GM19468 (cell line): Measurements from ENCODE around the gene GRK6.
A peak's percentile ranks its signal among the peaks of the same experiment; 100 is the strongest.

Source experiments
- ATAC-seq: cut with Tn5 transposase; IDR thresholded peaks from one replicate; pipeline ENCODE4 v1.9.1; 2021; ENCODE audit warnings: mild to moderate bottlenecking, moderate library complexity, moderate number of reproducible peaks; ENCODE audit not compliant: unreplicated experiment; ENCODE audit errors: extremely low read depth

Gene GRK6

GRCh38 chr5:177426566-177427210 lies at the start of gene GRK6:
Gene GRK6, plus strand, starts transcription at chr5:177426676. Its CDS starts 170 bp downstream, at chr5:177426846.
- ATAC-seq, result peak; percentile 2

- ATAC-seq, result no peak
Observed at GRCh38 chr5:177377851-177378776, 48.4 kb upstream of the GRK6 start.

- no peak for ATAC-seq
Observed at GRCh38 chr5:177378884-177379883, 47.3 kb upstream of the GRK6 start.

- ATAC-seq, result no peak
Observed at GRCh38 chr5:177380805-177381126, 45.7 kb upstream of the GRK6 start.

GRCh38 chr5:177382423-177383029 lies 44.0 kb upstream of the GRK6 start:
- ATAC-seq, result no peak

GRCh38 chr5:177383181-177383580 lies 43.3 kb upstream of the GRK6 start:
- no peak for ATAC-seq

- ATAC-seq, result no peak
Observed at GRCh38 chr5:177384134-177384533, 42.3 kb upstream of the GRK6 start, which contains the start of gene SLC34A1. Gene SLC34A1, plus strand, starts transcription at chr5:177384434. Its CDS starts 1,308 bp downstream, at chr5:177385742.

- no peak for ATAC-seq
Observed at GRCh38 chr5:177385720-177386119, 40.8 kb upstream of the GRK6 start.

GRCh38 chr5:177386542-177386941 lies 39.9 kb upstream of the GRK6 start:
- no peak for ATAC-seq

- no peak for ATAC-seq
Observed at GRCh38 chr5:177387405-177387804, 39.1 kb upstream of the GRK6 start.

- no peak for ATAC-seq
Observed at GRCh38 chr5:177388521-177389052, 37.9 kb upstream of the GRK6 start.

- ATAC-seq, result no peak
Observed at GRCh38 chr5:177389241-177390169, 37.0 kb upstream of the GRK6 start.

GRCh38 chr5:177390363-177391300 lies 35.8 kb upstream of the GRK6 start:
- no peak for ATAC-seq

GRCh38 chr5:177392765-177393164 lies 33.7 kb upstream of the GRK6 start:
- ATAC-seq, result no peak

- no peak for ATAC-seq
Observed at GRCh38 chr5:177393206-177393765, 33.2 kb upstream of the GRK6 start.

GRCh38 chr5:177393990-177394389 lies 32.5 kb upstream of the GRK6 start:
- no peak for ATAC-seq

GRCh38 chr5:177396078-177396477 lies 30.4 kb upstream of the GRK6 start:
- no peak for ATAC-seq
